ENCODE data around the gene SFT2D3.

Gene SFT2D3

GRCh38 chr2:127664895-127665225 lies 36.4 kb upstream of the SFT2D3 start:
- DNase-seq (no peak), ATAC-seq (no peak)

DNA sequence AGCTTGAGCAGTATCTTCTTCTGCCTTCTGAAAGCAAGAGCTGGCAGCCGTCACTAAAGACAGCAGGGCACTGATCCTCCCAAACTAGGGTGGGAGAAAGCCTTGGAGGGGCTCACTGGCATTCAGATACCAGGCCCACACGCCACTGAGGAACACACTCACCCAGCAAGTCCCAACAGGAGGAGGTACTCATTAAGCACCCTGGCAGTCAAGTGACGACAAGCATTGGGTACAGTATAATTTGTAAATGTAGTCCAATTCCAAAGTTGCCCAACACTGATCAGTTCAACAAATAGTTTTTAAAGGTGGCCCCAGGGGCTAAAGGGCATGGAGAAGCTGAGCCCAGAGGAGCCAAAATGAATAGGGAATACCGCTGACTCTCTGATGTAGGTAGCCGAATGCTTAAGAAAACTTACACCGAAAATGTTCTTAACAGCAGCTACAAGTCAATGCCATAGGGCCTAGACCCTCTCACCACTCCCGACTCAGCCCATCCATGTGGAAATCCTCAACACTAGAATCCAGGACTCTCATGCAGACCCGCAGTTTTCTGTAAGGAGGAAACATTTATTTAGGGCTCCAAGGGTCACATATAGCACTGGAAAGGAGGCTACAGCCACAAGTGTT lies 35.9 kb upstream of the SFT2D3 start:
- no peak for DNase-seq
- ATAC-seq = no peak

DNA sequence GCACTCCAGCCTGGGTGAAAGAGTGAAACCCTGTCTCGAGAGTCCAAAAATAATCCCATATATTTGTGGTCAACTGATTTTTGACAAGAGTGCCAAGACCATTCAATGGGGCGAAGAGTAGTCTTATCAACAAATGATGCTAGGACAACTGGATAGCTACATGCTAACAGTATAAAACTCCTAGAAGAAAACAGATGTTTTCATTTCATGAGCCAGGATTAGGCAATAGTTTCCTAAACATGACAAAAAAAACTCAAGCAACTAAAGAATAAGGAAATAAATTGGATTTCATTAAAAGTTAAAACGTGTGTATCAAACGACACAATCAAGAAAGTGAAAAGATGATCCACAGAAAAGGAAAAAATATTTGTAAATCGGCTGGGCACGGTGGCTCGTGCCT lies 32.2 kb upstream of the SFT2D3 start:
- ATAC-seq (no peak), DNase-seq (no peak)

- no peak for ATAC-seq
- DNase-seq = no peak
Measured at GRCh38 chr2:127670055-127670956, 31.0 kb upstream of the SFT2D3 start.

GRCh38 chr2:127670957-127671290 lies 30.4 kb upstream of the SFT2D3 start:
- DNase-seq (no peak), ATAC-seq (no peak)

GRCh38 chr2:127671557-127672302 lies 29.6 kb upstream of the SFT2D3 start:
- no peak for ATAC-seq
- no peak for DNase-seq

GRCh38 chr2:127672341-127673224 lies 28.7 kb upstream of the SFT2D3 start:
- no peak for DNase-seq
- ATAC-seq = no peak

DNA sequence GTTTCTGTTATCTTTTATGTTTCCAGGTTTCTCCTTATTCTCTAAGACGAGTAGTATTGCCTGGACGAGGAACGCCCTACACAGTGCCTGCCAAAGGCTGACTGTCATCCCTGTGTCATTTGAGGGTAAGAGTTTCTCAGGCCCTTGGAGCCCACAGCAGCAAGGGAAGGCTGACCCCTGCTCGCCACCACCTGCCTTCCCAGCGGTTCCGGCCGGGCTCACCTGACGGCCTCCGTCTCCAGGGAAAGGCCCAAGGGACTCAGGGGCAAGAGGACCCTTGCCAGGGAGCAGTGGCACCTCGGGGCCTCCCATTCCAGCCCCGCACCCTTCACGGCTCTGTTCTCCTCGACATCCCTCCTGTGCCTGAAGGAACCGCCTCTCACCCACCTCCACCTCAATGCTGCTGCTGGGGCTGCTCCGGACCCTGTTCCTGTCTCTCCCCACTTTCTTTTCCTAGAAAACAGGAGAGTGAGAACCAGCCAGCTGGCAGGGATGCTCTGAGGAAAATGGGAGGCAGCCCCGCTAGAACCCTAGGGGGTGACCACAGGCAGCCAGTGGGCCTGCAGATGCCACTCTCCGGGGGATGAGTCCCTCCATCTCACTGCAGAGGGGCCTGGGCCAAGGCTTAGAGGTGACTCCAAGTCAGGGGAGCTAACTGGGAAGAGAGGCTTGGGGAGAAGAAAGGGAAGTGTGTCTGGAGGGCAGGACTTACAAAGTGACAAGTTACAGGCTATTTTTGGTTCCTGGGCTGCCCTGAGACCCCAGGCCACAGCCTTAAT lies 27.8 kb upstream of the SFT2D3 start:
- no peak for ATAC-seq
- DNase-seq = no peak

DNA sequence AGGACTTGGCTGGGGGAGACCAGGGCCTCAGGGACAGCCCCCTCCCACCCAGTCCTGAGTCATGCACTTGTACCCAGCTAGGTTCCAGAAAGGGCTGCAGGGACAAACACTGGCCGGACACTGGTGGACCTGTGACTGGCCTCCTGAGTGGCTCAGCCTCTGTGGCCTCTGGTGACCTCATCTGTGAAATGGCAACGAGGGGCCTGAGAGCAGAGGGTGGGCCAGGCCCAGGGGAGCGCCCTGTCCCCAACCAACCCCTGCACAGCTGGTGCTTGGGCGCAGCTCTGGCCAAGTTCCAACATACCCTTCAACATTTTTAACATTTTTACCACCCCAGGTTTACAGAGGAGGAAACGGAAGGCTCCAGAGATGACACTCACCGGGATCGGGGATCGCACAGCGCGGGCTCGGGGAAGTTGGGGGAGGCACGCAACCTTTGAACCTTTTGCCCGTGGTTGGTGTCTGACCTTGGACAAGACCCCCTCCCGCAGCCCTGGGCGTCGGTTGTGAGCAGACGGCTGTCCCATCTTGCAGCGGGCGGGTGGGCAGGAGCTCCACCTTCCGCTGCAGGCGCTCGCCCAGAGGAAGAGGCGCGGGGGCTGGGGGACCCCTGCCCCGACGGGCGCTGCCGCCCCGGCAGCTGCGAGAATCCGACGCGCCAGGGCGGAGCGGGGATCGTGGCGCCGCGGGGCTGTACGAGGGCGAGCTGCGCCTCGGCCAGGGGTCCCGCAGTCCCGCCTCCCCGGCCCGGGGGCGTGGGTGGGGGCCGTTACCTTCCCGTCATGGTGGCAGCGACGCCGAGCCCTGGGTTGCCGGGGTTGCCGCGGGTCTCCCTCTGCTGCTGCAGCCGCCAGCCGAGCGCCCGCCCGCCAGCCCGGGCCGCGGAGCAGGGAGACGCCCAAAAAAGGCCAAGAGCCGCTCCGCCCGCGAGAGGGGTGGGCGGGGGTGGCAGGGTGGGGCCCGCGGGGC lies 26.8 kb upstream of the SFT2D3 start:
- DNase-seq (peak; percentile 38), ATAC-seq (peak; percentile 41)

GRCh38 chr2:127675331-127676261 lies 25.7 kb upstream of the SFT2D3 start, which contains the start of gene LIMS2:
TSS of gene LIMS2 (minus strand) at chr2:127675530. CDS start at chr2:127675024, 506 bp downstream.
- ATAC-seq (no peak), DNase-seq (no peak)

- DNase-seq (no peak), ATAC-seq (no peak)
Measured at GRCh38 chr2:127676906-127677305, 24.4 kb upstream of the SFT2D3 start.

GRCh38 chr2:127678531-127678930 lies 22.8 kb upstream of the SFT2D3 start:
- no peak for ATAC-seq

DNA sequence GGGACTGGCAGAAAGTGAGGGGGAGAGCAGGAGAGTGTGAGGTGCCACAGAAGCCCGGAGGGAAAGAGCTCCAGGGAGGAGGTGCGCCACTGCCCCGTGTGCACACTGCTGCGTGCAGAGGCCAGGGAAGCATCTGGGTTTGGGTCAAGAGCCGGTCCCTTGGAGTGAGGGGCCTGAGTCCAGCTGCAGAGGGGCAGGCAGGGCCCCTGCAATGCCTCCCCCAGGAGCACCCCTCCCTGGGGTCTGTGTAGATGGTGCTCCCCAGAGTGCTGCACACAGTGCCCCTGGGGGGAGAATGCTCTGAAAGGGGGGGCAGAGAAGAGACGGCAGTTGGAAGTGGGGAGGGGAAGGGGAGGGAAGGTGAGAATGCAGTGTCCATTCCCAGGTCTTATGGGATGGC lies 22.3 kb upstream of the SFT2D3 start:
- ATAC-seq (no peak), DNase-seq (no peak)

More at GRCh38 chr2:127678531-127678930, 22.8 kb upstream of the SFT2D3 start:
- no peak for DNase-seq

DNA sequence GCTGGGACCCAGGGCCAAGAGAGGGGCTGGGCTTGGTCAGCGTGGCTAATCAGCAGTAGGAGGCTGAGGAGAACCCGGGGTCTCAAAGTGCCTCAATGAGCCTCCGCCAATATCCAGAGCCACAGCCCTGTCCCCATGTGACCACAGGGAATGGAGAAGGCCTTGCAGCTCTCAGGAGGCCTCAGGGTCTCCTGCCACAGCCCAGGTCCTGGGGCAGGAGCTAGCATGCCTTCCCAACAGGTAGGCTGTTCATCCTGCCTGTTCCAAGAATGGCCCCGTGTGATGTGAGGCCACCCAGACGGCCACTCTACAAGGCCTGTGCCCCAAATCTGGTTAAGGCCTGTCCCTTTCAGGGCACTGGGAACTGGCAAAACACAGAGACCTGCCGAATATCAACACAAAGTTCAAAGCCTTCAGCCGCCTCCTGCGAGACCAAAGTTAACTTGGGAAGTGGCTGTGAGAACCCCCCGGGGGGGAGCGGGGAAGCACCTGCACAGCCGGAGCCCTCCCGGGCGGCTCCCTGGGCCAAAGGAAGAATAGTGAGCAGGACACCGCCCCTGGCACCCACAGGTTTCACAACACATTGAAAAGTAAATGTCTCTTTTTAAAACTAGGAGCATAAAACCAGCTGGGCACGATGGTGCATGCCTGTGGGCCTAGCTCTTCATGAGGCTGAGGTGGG lies 21.5 kb upstream of the SFT2D3 start:
- ATAC-seq = no peak
- no peak for DNase-seq

DNA sequence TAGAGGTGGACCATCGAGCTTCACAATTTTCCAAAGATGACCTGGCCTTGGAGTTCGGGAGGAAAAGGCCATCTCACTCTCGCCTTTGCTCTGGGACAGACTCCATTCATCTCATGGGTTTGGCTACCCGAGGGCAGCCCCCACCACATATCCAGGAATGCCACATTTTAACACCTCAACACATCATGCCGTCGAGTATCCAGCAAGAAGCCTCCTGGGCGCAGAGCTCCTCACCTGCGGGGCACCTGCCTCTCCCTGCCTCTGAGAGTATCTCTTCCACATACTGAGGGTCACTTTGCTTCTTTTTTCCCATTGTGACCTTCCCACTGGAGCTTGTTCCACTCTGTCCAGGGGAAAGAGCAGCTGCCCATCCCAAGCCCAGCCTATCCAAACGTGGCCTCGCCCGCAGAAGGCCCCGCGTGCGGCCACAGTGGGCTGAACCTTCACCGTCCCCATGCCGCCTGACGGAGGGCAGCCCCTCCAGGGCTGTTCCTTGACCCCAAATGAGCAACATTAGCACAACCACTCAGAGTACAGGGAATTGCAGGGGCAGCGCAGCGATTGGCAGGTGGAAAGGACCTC lies 20.5 kb upstream of the SFT2D3 start:
- no peak for DNase-seq
- no peak for ATAC-seq

DNA sequence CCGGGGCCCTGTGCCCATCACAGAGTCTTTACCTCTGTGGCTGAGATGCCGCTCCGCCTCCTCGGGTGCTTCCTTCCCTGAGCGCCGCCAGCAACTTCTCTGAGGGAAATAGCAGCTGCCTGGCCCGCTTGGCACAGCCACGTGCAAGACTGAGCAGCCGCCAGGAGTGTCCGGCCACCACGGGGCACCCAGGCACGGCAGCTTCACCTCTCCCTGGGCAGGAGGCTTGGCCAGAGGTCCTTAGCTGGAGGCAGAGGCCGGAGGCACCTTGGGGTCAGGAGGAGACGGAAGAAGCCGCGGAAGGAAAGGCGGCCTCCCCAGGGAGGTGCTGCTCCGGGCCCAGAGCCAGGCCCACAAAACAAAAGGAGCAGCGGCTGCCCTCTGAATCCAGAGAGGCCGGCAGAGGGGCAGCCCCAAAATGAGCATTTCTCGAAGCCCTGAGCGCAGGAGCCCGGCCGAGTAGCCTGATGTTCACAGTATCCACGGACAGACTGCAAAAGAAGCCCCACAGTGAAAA lies 20.0 kb upstream of the SFT2D3 start:
- ATAC-seq = no peak
- DNase-seq = no peak

DNA sequence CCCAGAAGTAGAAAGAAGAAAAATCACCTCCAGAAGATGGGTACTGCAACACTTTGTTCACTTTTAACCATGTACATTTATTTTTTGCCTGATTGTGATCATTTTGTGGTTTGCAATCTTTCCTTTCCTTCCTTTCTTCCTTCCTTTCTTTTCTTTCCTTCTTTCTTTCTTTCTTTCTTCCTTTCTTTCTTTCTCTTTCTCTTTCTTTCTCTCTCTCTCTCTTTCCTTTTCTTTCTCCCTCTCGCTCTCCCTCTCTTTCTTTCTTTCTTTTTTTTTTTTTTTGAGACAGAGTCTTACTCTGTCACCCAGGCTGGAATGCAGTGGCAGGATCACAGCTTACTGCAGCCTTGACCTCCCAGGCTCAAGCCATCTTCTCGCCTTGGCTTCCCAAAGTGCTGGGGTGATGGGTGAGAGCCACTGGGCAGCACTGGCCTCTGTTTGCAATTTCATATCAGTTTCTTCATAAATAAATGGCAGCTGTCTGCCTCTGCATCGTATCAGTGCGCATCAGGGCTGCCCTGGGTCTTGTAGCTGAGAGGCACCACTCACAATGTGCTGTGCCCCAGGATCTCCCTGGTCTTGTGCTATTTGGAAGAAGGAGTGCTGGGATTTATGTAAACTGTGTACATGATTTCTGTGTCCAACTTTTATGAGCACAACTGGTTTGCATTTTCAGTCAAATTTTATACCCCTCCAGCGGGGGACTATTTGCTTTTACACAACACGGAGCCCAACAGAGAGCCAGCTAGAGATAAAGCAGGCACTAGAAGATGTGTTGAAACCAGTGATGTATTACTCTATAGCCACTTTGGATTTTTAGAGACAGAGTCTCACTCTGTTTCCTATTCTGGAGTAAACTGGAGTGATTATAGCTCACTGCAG lies 19.1 kb upstream of the SFT2D3 start:
- DNase-seq = no peak
- no peak for ATAC-seq

Measured in stimulated activated naive CD8-positive, alpha-beta T cell treated with anti-CD3 and anti-CD28 coated beads, Interleukin-15, Interleukin-2, amounts not matched to agents 100 U/mL and 50 U/mL, for 24 hours (primary cell).